Uterus (tissue), 2 donors: ENCODE measurements around the gene TCP11L1.

Experiments used
- POLR2A ChIP-seq, 2 donors: fragments of 450-650 bp; IDR thresholded peaks; one replicate each; pipeline ENCODE4 v1.6.1; 2016; ENCODE audit warnings: antibody characterized with exemption in 2 of 2, mild to moderate bottlenecking in 1 of 2, moderate library complexity in 1 of 2
- TF ChIP-seq, protein P1 (sequence below), 4 experiments: fragments of 200-600 bp in 2 of 4; fragments of 450-650 bp in 2 of 4; sonication (generic) in 2 of 4; IDR thresholded peaks; one replicate each; pipeline ENCODE4 v1.5.1; 2016 to 2019; ENCODE audit warnings: antibody characterized with exemption in 4 of 4, mild to moderate bottlenecking in 2 of 4, moderate library complexity in 1 of 4

DNA sequence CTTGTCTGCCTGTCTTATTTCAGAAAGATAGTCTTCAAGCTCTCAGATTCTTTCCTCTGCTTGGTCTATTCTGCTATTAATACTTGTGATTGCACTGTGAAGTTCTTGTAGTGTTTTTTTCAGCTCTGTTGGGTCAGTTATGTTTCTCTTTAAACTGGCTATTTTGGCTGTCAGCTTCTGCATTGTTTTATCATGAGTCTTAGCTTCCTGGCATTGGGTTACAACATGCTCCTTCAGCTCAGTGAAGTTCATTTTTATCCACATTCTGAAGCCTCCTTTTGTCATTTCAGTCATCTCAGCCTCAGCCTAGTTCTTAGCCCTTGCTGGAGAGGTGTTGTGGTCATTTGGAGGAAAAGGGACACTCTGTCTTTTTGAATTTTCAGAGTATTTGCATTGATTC lies 39.2 kb upstream of the TCP11L1 start:
- TF ChIP-seq, protein P1, sequence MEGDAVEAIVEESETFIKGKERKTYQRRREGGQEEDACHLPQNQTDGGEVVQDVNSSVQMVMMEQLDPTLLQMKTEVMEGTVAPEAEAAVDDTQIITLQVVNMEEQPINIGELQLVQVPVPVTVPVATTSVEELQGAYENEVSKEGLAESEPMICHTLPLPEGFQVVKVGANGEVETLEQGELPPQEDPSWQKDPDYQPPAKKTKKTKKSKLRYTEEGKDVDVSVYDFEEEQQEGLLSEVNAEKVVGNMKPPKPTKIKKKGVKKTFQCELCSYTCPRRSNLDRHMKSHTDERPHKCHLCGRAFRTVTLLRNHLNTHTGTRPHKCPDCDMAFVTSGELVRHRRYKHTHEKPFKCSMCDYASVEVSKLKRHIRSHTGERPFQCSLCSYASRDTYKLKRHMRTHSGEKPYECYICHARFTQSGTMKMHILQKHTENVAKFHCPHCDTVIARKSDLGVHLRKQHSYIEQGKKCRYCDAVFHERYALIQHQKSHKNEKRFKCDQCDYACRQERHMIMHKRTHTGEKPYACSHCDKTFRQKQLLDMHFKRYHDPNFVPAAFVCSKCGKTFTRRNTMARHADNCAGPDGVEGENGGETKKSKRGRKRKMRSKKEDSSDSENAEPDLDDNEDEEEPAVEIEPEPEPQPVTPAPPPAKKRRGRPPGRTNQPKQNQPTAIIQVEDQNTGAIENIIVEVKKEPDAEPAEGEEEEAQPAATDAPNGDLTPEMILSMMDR (IDR thresholded peaks at IDR 0.05): no peak
- TF ChIP-seq POLR2A (IDR thresholded peaks at IDR 0.05): no peak
